ENCODE results near the gene CACNG3. TPM values are rescaled to one million over a fixed set of nuclear protein-coding genes. Genes with fewer than 3 reads are reported as not detected.
"Not testable (repeated sequence)": the region's sequence is repeated elsewhere in the genome, so short reads cannot be mapped to it uniquely, and the experiment has no call there.

CACNG3 gene
- total RNA-seq, 4 donors from 2014 or later: not detected

- TF ChIP-seq CTCF (IDR thresholded peaks at IDR 0.05): no peak
- ATAC-seq (ENCODE audit: low FRiP score) (no peak), DNase-seq (ENCODE audit: low spot score) (no peak)
These were observed 35.8 kb downstream of the CACNG3 start for GRCh38 chr16:24291932-24292331.

- DNase-seq (ENCODE audit: low spot score): no peak
- no peak for TF ChIP-seq CTCF (IDR thresholded peaks at IDR 0.05)
- no peak for ATAC-seq (ENCODE audit: low FRiP score)
These were observed 38.0 kb downstream of the CACNG3 start for GRCh38 chr16:24294131-24294530.

- ATAC-seq (ENCODE audit: low FRiP score): no peak
- TF ChIP-seq CTCF (IDR thresholded peaks at IDR 0.05): no peak
- no peak for DNase-seq (ENCODE audit: low spot score)
These were observed 41.2 kb downstream of the CACNG3 start for GRCh38 chr16:24297375-24297774.

- DNase-seq (ENCODE audit: low spot score): no peak
- ATAC-seq (ENCODE audit: low FRiP score): no peak
- TF ChIP-seq CTCF (IDR thresholded peaks at IDR 0.05): no peak
These were observed 42.5 kb downstream of the CACNG3 start for GRCh38 chr16:24298548-24299167.

GRCh38 chr16:24300750-24301149 lies 44.6 kb downstream of the CACNG3 start:
- ATAC-seq (ENCODE audit: low FRiP score); DNase-seq (ENCODE audit: low spot score): not testable (repeated sequence)

- no peak for DNase-seq (ENCODE audit: low spot score)
- no peak for TF ChIP-seq CTCF (IDR thresholded peaks at IDR 0.05)
- ATAC-seq (ENCODE audit: low FRiP score): no peak
These were observed 46.5 kb downstream of the CACNG3 start for GRCh38 chr16:24302636-24303035.

GRCh38 chr16:24308200-24308599 lies 52.1 kb downstream of the CACNG3 start:
- no peak for ATAC-seq (ENCODE audit: low FRiP score)
- DNase-seq (ENCODE audit: low spot score): no peak
- TF ChIP-seq CTCF (IDR thresholded peaks at IDR 0.05): no peak

Data from omental fat pad (tissue), 4 donors.